ENCODE measurements around the gene PCDHA4. TPM values are rescaled to one million over a fixed set of nuclear protein-coding genes. Genes with fewer than 3 reads are reported as not detected.
"Not testable (repeated sequence)": the region's sequence is repeated elsewhere in the genome, so short reads cannot be mapped to it uniquely, and the experiment has no call there.

The PCDHA4 gene
- 10.7 and 17.7 TPM in 2 replicates for total RNA-seq (ENCODE audit: low replicate concordance)
- long read RNA-seq, full-length matches to known transcripts: 4 of 47 reads
- long read RNA-seq, partial matches to known transcripts: 0 of 47 reads
- long read RNA-seq, other reads (novel, unspliced or antisense): 43 of 47 reads

DNA sequence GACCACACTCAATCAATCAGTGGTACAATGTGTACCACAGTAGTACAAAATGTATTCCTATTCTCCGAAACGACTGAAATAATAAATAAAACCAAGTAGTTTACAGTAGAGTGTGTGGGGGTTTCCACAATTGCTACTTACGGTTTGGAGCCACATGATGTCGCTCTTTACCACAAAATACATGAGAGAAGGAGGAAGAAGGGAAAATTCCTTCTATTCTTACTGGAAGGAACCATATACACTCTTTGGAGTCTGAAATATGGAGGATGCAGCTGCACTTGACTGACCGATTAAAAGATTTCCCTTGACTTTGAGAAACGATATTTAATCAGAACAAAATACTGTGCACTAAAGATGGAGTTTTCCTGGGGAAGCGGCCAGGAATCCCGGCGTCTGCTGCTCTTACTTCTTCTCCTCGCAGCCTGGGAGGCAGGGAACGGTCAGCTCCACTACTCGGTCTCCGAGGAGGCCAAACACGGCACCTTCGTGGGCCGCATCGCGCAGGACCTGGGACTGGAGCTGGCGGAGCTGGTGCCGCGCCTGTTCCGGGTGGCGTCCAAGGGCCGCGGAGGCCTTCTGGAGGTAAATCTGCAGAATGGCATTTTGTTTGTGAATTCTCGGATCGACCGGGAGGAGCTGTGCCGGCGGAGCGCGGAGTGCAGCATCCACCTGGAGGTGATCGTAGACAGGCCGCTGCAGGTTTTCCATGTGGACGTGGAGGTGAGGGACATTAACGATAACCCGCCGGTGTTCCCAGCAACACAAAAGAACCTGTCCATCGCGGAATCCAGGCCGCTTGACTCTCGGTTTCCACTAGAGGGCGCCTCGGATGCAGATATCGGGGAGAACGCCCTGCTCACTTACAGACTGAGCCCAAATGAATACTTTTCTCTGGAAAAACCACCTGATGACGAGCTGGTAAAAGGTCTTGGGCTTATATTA is at the start of gene PCDHA4:
PCDHA4 (plus strand) TSS at position 235 of the 942 bp plus-strand sequence.
- peaks cover 9% of the 10 kb centered on the region for H3K4me1 Mint-ChIP-seq (ENCODE audit: unreplicated experiment)
- H3K9me3 Mint-ChIP-seq: peaks cover 6% of the 10 kb centered on the region
- peak within 1 kb of the TSS; percentile 95 for H3K4me3 Mint-ChIP-seq
- H3K27me3 Mint-ChIP-seq: no peaks in the 10 kb centered on the region
- peaks cover 30% of the 10 kb centered on the region for H3K36me3 Mint-ChIP-seq
- TF ChIP-seq, protein P1, sequence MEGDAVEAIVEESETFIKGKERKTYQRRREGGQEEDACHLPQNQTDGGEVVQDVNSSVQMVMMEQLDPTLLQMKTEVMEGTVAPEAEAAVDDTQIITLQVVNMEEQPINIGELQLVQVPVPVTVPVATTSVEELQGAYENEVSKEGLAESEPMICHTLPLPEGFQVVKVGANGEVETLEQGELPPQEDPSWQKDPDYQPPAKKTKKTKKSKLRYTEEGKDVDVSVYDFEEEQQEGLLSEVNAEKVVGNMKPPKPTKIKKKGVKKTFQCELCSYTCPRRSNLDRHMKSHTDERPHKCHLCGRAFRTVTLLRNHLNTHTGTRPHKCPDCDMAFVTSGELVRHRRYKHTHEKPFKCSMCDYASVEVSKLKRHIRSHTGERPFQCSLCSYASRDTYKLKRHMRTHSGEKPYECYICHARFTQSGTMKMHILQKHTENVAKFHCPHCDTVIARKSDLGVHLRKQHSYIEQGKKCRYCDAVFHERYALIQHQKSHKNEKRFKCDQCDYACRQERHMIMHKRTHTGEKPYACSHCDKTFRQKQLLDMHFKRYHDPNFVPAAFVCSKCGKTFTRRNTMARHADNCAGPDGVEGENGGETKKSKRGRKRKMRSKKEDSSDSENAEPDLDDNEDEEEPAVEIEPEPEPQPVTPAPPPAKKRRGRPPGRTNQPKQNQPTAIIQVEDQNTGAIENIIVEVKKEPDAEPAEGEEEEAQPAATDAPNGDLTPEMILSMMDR (conservative IDR thresholded peaks at IDR 0.05): peak; percentile 78
- peak within 1 kb of the TSS; percentile 91 for H3K27ac Mint-ChIP-seq
- DNase-seq (ENCODE audit: extremely low spot score, unreplicated experiment): peak; percentile 79

DNA sequence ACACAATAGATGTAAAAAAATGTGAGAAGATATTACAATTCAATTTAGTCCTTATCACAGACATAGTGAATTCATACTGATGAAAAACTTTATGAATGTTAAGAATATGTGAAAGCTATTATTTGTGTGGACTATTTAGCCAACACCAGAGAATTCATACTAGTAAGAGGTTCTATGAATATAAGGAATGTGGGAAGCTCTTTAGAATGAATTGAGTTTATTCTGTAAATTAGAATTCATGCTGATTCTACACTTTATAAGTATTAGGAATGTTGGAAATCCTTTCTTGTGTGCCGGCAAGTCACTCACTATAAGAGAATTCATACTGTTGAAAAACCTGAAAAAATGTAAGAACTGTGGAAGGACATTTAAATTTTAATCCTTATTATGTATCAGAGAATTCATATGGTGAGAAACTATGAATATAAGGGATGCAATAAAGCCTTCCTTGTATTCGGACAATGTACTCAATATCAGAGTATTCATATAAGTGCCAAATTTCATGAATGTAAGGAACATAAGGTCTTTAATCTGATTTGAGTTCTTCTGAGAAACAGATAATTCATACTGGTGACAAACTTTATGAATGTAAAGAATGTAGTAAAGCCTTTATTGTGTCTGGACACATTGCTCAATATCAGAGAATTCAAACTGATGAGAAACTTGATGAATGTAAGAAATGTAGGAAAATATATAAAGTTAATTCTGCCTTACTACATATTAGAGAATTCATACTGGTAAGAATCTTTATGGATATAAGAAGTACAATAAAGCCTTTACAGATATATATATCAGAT is 42.5 kb upstream of the PCDHA4 start:
- H3K4me3 Mint-ChIP-seq: no peak overlapping the region
- no peaks in the 10 kb centered on the region for H3K27me3 Mint-ChIP-seq
- H3K9me3 Mint-ChIP-seq: peaks cover 16% of the 10 kb centered on the region
- no peak for DNase-seq (ENCODE audit: extremely low spot score, unreplicated experiment)
- TF ChIP-seq, protein P1 (conservative IDR thresholded peaks at IDR 0.05): no peak
- no peak overlapping the region for H3K27ac Mint-ChIP-seq
- H3K36me3 Mint-ChIP-seq: no peaks in the 10 kb centered on the region
- no peaks in the 10 kb centered on the region for H3K4me1 Mint-ChIP-seq (ENCODE audit: unreplicated experiment)

DNA sequence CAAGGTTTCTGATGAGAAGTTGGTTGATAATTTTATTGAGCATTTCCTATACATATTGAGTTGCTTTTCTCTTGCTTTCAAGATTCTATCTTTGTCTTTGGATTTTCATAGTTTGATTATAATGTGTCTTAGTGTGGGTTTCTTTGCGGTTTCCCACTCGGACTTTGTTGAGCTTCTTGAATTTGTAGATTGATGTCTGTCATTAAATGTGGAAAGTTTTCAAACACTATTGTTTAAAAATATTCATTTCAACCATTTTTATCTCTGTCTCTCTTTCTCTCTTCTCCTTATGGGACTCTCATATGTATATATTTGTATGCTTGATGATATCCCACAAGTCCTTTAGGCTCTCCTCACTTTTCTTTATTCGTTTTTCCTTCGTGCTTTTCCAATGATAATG is 39.4 kb upstream of the PCDHA4 start:
- TF ChIP-seq, protein P1 (conservative IDR thresholded peaks at IDR 0.05): no peak
- Mint-ChIP-seq H3K4me3 (no peak overlapping the region), H3K27ac (no peak overlapping the region), H3K9me3 (peaks cover 10% of the 10 kb centered on the region), H3K36me3 (no peaks in the 10 kb centered on the region), H3K27me3 (no peaks in the 10 kb centered on the region), H3K4me1 (ENCODE audit: unreplicated experiment) (no peaks in the 10 kb centered on the region)
- no peak for DNase-seq (ENCODE audit: extremely low spot score, unreplicated experiment)

DNA sequence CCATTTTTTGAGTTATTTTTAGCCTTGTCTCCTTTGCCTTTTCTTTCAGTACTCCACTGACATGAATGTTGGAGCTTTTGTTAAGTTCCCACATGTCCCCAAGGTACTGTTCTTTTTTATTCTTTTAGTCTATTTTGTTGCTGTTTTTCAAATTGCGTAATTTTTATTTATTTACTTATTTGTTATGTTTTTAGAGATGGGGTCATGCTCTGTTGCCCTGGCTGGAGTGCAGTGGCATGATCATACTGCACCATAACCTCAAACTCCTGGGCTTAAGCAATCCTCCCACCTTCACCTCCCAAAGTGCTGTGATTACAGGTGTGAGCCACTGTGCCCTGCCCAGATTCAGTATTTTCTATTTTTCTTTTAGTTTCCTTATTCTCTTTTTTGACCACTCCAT is 26.4 kb upstream of the PCDHA4 start:
- no peaks in the 10 kb centered on the region for H3K27me3 Mint-ChIP-seq
- H3K4me3 Mint-ChIP-seq: no peak overlapping the region
- DNase-seq (ENCODE audit: extremely low spot score, unreplicated experiment): no peak
- peaks cover 5% of the 10 kb centered on the region for H3K9me3 Mint-ChIP-seq
- no peaks in the 10 kb centered on the region for H3K4me1 Mint-ChIP-seq (ENCODE audit: unreplicated experiment)
- no peaks in the 10 kb centered on the region for H3K36me3 Mint-ChIP-seq
- TF ChIP-seq, protein P1 (conservative IDR thresholded peaks at IDR 0.05): no peak
- no peak overlapping the region for H3K27ac Mint-ChIP-seq

DNA sequence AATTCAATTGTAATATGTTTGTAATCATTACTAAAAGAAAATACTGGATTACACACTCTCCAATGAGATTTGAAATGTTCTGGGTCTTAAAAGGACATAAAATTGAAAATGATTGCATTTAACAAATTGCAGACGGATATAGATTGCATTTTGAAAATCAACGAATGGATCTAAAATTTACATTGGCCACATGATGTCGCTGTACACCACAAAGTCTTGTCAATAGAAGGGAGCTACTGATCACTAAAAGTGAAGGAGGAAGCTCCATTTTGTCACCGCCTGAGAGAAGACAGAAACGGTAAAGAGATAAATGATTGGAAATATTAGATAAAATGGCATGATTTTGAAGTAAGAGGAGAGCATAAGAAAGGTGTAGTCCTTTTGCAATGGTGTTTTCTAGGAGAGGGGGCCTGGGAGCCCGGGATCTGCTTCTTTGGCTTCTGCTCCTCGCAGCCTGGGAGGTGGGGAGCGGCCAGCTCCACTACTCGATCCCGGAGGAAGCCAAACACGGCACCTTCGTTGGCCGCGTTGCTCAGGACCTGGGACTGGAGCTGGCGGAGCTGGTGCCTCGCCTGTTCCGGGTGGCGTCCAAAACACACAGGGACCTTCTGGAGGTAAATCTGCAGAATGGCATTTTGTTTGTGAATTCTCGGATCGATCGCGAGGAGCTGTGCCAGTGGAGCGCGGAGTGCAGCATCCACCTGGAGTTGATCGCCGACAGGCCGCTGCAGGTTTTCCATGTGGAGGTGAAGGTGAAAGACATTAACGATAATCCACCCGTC is 20.8 kb upstream of the PCDHA4 start, which contains the start of gene PCDHA1:
PCDHA1 (plus strand) TSS at position 236 of the 782 bp plus-strand sequence.
- Mint-ChIP-seq H3K9me3 (peaks cover 13% of the 10 kb centered on the region), H3K4me3 (peak within 1 kb of the TSS; percentile 67), H3K4me1 (ENCODE audit: unreplicated experiment) (no peaks in the 10 kb centered on the region), H3K27me3 (no peaks in the 10 kb centered on the region), H3K36me3 (no peaks in the 10 kb centered on the region), H3K27ac (no peak within 1 kb of the TSS)
- DNase-seq (ENCODE audit: extremely low spot score, unreplicated experiment): no peak
- TF ChIP-seq, protein P1 (conservative IDR thresholded peaks at IDR 0.05): no peak

DNA sequence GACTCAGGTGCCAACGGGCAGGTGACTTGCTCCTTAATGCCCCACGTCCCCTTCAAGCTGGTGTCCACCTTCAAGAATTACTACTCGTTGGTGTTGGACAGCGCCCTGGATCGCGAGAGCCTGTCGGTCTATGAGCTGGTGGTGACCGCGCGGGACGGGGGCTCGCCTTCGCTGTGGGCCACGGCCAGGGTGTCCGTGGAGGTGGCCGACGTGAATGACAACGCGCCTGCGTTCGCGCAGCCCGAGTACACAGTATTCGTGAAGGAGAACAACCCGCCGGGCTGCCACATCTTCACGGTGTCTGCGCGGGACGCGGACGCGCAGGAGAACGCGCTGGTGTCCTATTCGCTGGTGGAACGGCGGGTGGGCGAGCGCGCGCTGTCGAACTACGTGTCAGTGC is 19.4 kb upstream of the PCDHA4 start:
- H3K36me3 Mint-ChIP-seq; DNase-seq (ENCODE audit: extremely low spot score, unreplicated experiment); H3K4me1 Mint-ChIP-seq (ENCODE audit: unreplicated experiment); H3K4me3 Mint-ChIP-seq; H3K27ac Mint-ChIP-seq; H3K27me3 Mint-ChIP-seq: not testable (repeated sequence)
- peaks cover 13% of the 10 kb centered on the region for H3K9me3 Mint-ChIP-seq

DNA sequence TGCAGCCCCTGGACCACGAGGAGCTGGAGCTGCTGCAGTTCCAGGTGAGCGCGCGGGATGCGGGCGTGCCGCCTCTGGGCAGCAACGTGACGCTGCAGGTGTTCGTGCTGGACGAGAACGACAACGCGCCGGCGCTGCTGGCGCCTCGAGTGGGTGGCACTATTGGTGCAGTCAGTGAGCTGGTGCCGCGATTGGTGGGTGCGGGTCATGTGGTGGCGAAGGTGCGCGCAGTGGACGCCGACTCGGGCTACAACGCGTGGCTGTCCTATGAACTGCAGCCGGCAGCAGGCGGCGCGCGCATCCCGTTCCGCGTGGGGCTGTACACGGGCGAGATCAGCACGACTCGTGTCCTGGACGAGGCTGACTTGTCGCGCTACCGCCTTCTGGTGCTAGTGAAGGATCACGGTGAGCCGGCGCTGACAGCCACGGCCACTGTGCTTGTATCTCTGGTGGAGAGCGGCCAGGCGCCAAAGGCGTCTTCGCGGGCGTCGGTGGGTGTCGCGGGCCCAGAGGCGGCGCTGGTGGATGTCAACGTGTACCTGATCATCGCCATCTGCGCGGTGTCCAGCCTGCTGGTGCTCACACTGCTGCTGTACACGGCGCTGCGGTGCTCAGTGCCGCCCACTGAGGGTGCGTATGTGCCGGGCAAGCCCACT is 18.9 kb upstream of the PCDHA4 start:
- not testable (repeated sequence) for DNase-seq (ENCODE audit: extremely low spot score, unreplicated experiment); H3K4me3 Mint-ChIP-seq; H3K27ac Mint-ChIP-seq; H3K36me3 Mint-ChIP-seq; H3K27me3 Mint-ChIP-seq; H3K4me1 Mint-ChIP-seq (ENCODE audit: unreplicated experiment); H3K9me3 Mint-ChIP-seq
